ENCODE results near the gene RNF224. TPM values are rescaled to one million over a fixed set of nuclear protein-coding genes. Genes with fewer than 3 reads are reported as not detected.

The RNF224 gene
- total RNA-seq, 1 donor from 2014 or later = not detected

Other genes starting within 250 kb of the RNF224 start
- 0.38 TPM in 1 of 2 replicates, not detected in the other for gene PTGDS, start 250.0 kb upstream of the RNF224 start, total RNA-seq
- 0.06 TPM in 1 of 2 replicates, not detected in the other for gene LCNL1, start 244.5 kb upstream of the RNF224 start, total RNA-seq
- 7.7 and 10.7 TPM in 2 replicates for gene PAXX, start 235.1 kb upstream of the RNF224 start, total RNA-seq
- not detected in 2 replicates for gene CLIC3, start 230.9 kb upstream of the RNF224 start, total RNA-seq
- gene ABCA2, start 199.3 kb upstream of the RNF224 start, total RNA-seq = 5.0 and 29.3 TPM in 2 replicates
- not detected in 2 replicates for gene FUT7, start 195.4 kb upstream of the RNF224 start, total RNA-seq
- 29.6 and 30.9 TPM in 2 replicates for gene NPDC1, start 181.3 kb upstream of the RNF224 start, total RNA-seq
- under 0.01 TPM in 1 of 2 replicates, not detected in the other for gene ENTPD2, start 173.4 kb upstream of the RNF224 start, total RNA-seq
- 8.8 and 13.6 TPM in 2 replicates for gene SAPCD2, start 156.9 kb upstream of the RNF224 start, total RNA-seq
- gene UAP1L1, start 150.0 kb upstream of the RNF224 start, total RNA-seq = 12.1 and 23.3 TPM in 2 replicates
- gene MAN1B1, start 140.5 kb upstream of the RNF224 start, total RNA-seq = 58.6 and 66.0 TPM in 2 replicates
- 77.9 and 85.8 TPM in 2 replicates for gene DPP7, start 112.8 kb upstream of the RNF224 start, total RNA-seq
- gene GRIN1, start 88.3 kb upstream of the RNF224 start, total RNA-seq = under 0.01 and 0.06 TPM in 2 replicates
- not detected in 2 replicates for gene LRRC26, start 57.5 kb upstream of the RNF224 start, total RNA-seq
- not detected in 2 replicates for gene TMEM210, start 55.4 kb upstream of the RNF224 start, total RNA-seq
- 21.0 and 37.3 TPM in 2 replicates for gene ANAPC2, start 38.9 kb upstream of the RNF224 start, total RNA-seq
- 96.5 and 111 TPM in 2 replicates for gene SSNA1, start 38.8 kb upstream of the RNF224 start, total RNA-seq
- gene TPRN, start 26.8 kb upstream of the RNF224 start, total RNA-seq = 3.2 and 3.4 TPM in 2 replicates
- 17.2 and 23.9 TPM in 2 replicates for gene TMEM203, start 21.9 kb upstream of the RNF224 start, total RNA-seq
- 2.3 and 3.3 TPM in 2 replicates for gene NDOR1, start 21.8 kb upstream of the RNF224 start, total RNA-seq
- 0.16 and 0.31 TPM in 2 replicates for gene RNF208, start 5.3 kb upstream of the RNF224 start, total RNA-seq
- gene CYSRT1, start 2.3 kb upstream of the RNF224 start, total RNA-seq = 0.16 TPM in 1 of 2 replicates, not detected in the other
- not detected in 2 replicates for gene SLC34A3, start 3.4 kb downstream of the RNF224 start, total RNA-seq
- gene TUBB4B, start 13.8 kb downstream of the RNF224 start, total RNA-seq = 196 and 202 TPM in 2 replicates
- gene STPG3, start 23.8 kb downstream of the RNF224 start, total RNA-seq = not detected in 2 replicates
- 63.6 and 66.1 TPM in 2 replicates for gene NELFB, start 27.8 kb downstream of the RNF224 start, total RNA-seq
- gene TOR4A, start 50.2 kb downstream of the RNF224 start, total RNA-seq = 14.9 and 27.1 TPM in 2 replicates
- gene NRARP, start 74.8 kb downstream of the RNF224 start, total RNA-seq = 28.1 and 30.0 TPM in 2 replicates
- gene EXD3, start 195.7 kb downstream of the RNF224 start, total RNA-seq = 18.0 and 25.7 TPM in 2 replicates
- gene NOXA1, start 195.9 kb downstream of the RNF224 start, total RNA-seq = 0.97 and 2.1 TPM in 2 replicates
- 0.06 and 0.16 TPM in 2 replicates for gene ENTPD8, start 213.9 kb downstream of the RNF224 start, total RNA-seq
- 11.0 and 20.5 TPM in 2 replicates for gene NSMF, start 231.8 kb downstream of the RNF224 start, total RNA-seq

Data from bladder microvascular endothelial cell (primary cell).